ENCODE data around the gene MTERF4. TPM values are rescaled to one million over a fixed set of nuclear protein-coding genes. Genes with fewer than 3 reads are reported as not detected.

The MTERF4 gene
- total and polyA plus RNA-seq, 2 of the 4 experiments (the other 2 are of a cell fraction), result 26.6 to 33.3 TPM

DNA sequence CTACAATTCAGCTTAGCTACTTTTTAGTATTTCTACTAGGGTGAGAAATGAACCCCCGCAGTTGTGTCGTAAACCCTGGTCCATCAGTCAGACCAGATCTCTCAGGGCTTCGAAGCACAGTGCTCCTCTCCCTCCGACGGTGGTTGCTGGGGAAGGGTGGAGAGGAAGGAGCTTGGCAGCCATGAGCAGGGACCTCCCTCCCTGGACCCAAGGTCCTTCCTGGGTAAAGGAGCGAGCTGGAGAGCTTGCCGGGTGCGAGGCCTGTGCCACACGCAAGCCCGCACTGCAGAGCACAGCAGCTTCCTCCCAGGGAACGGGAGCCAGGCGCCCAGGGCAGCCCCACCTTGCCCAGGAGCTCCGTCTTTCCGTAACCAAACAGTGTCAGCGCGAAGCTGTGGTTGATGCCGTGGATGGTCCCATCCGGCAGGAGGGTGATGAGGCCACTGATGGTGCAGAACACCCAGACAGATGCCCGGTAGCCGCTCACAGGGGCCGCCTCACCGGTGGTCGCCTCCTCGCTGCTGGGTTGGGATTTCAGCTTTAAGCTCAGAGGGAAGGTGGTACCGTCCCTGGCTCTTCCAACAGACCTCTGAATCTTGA is 34.7 kb upstream of the MTERF4 start:
- no peaks in the 10 kb centered on the region; the same call in 1 of the 2 replicates for H3K9me1 ChIP-seq (ENCODE audit: insufficient read depth, low read length)
- H3K4ac ChIP-seq (ENCODE audit: low read depth, low read length), result no peak overlapping the region
- H4K8ac ChIP-seq (ENCODE audit: low read depth in 2 of 2, low read length in 2 of 2), result no peak overlapping the region
- no TSS peak for BruUV-seq (replicated peaks)
- H3K4me1 ChIP-seq (ENCODE audit: control insufficient read depth, insufficient read depth, low read length), result no peaks in the 10 kb centered on the region
- no peak for TF ChIP-seq MAZ (IDR thresholded peaks at IDR 0.05; ENCODE audit: borderline replicate concordance, low read depth, low read length)
- TF ChIP-seq NFE2L2 (IDR thresholded peaks at IDR 0.05; ENCODE audit: low read depth, low read length), result no peak
- no peak for TF ChIP-seq FOS (IDR thresholded peaks at IDR 0.05; ENCODE audit: low read depth, low read length)
- no peak for TF ChIP-seq CHD1 (IDR thresholded peaks at IDR 0.05; ENCODE audit: low read depth, low read length)
- TF ChIP-seq MAFK (IDR thresholded peaks at IDR 0.05; ENCODE audit: low read depth, low read length), result no peak
- TF ChIP-seq CEBPB (IDR thresholded peaks at IDR 0.05; ENCODE audit: low read depth, low read length), result no peak
- TF ChIP-seq RAD21 (IDR thresholded peaks at IDR 0.05; ENCODE audit: low read length), result no peak
- no peak for TF ChIP-seq MXI1 (IDR thresholded peaks at IDR 0.05; ENCODE audit: borderline replicate concordance, low read depth, low read length)
- TF ChIP-seq POLR2A (IDR thresholded peaks at IDR 0.05; ENCODE audit: low read depth, low read length), result no peak
- no peak for TF ChIP-seq RCOR1 (IDR thresholded peaks at IDR 0.05; ENCODE audit: insufficient replicate concordance, low read length)
- TF ChIP-seq, protein P1, sequence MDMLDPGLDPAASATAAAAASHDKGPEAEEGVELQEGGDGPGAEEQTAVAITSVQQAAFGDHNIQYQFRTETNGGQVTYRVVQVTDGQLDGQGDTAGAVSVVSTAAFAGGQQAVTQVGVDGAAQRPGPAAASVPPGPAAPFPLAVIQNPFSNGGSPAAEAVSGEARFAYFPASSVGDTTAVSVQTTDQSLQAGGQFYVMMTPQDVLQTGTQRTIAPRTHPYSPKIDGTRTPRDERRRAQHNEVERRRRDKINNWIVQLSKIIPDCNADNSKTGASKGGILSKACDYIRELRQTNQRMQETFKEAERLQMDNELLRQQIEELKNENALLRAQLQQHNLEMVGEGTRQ (IDR thresholded peaks at IDR 0.05; ENCODE audit: low read depth, low read length), result no peak
- TF ChIP-seq, protein P2, sequence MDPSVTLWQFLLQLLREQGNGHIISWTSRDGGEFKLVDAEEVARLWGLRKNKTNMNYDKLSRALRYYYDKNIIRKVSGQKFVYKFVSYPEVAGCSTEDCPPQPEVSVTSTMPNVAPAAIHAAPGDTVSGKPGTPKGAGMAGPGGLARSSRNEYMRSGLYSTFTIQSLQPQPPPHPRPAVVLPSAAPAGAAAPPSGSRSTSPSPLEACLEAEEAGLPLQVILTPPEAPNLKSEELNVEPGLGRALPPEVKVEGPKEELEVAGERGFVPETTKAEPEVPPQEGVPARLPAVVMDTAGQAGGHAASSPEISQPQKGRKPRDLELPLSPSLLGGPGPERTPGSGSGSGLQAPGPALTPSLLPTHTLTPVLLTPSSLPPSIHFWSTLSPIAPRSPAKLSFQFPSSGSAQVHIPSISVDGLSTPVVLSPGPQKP (IDR thresholded peaks at IDR 0.05; ENCODE audit: borderline replicate concordance, low read depth, low read length), result no peak
- TF ChIP-seq, protein P3, sequence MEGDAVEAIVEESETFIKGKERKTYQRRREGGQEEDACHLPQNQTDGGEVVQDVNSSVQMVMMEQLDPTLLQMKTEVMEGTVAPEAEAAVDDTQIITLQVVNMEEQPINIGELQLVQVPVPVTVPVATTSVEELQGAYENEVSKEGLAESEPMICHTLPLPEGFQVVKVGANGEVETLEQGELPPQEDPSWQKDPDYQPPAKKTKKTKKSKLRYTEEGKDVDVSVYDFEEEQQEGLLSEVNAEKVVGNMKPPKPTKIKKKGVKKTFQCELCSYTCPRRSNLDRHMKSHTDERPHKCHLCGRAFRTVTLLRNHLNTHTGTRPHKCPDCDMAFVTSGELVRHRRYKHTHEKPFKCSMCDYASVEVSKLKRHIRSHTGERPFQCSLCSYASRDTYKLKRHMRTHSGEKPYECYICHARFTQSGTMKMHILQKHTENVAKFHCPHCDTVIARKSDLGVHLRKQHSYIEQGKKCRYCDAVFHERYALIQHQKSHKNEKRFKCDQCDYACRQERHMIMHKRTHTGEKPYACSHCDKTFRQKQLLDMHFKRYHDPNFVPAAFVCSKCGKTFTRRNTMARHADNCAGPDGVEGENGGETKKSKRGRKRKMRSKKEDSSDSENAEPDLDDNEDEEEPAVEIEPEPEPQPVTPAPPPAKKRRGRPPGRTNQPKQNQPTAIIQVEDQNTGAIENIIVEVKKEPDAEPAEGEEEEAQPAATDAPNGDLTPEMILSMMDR (conservative IDR thresholded peaks at IDR 0.05; ENCODE audit: low read depth, low read length), result no peak
- TF ChIP-seq RFX5 (IDR thresholded peaks at IDR 0.05; ENCODE audit: low read depth, low read length), result no peak
- no peak overlapping the region for H3K4me3 ChIP-seq (ENCODE audit: insufficient read depth, low read depth, low read length)
- no peak overlapping the region for H2BK5ac ChIP-seq (ENCODE audit: low read depth, low read length, poor library complexity, severe bottlenecking)
- dilution Hi-C loops (cut with HindIII; ENCODE audit: low sequenced_read_pairs, unreplicated experiment), result no loop called here
- no peak overlapping the region for H2AK5ac ChIP-seq (ENCODE audit: low read depth, low read length)
- no peak overlapping the region for H3K18ac ChIP-seq (ENCODE audit: low read depth, low read length)
- no peak overlapping the region for H3K27ac ChIP-seq (ENCODE audit: insufficient read depth, low read length)
- no peaks in the 10 kb centered on the region for H4K20me1 ChIP-seq (ENCODE audit: insufficient read depth, low read length)
- H3K14ac ChIP-seq (replicated peaks; ENCODE audit: low read depth, low read length), result no peak overlapping the region
- no peak overlapping the region for H3K4me2 ChIP-seq (ENCODE audit: low read depth, low read length)
- ChIA-PET POLR2A (ENCODE audit: unreplicated experiment) (no interaction called here), CTCF (interaction anchor here (1.5 kb wide), 1 partner anchor 9 kb away, joined by 4 read pairs; no protein-coding TSS in a partner anchor)
- H2BK20ac ChIP-seq (ENCODE audit: low read depth, low read length), result no peak overlapping the region
- H3K36me3 ChIP-seq (ENCODE audit: control insufficient read depth, insufficient read depth, low read length), result peaks cover 3% of the 10 kb centered on the region; the same call in 1 of the 2 replicates
- no peak overlapping the region for H3K56ac ChIP-seq (ENCODE audit: extremely low read depth, insufficient read depth, low read length)
- no peak overlapping the region for H2BK120ac ChIP-seq (ENCODE audit: low read depth, low read length)
- no peaks in the 10 kb centered on the region for H3K27me3 ChIP-seq (ENCODE audit: control insufficient read depth, insufficient read depth, low read length)
- H2AK9ac ChIP-seq (replicated peaks; ENCODE audit: low read depth, low read length, poor library complexity), result no peak overlapping the region
- no peak overlapping the region for H3K23ac ChIP-seq (ENCODE audit: low read depth, low read length)
- ATAC-seq (ENCODE audit: low read depth), result no peak
- H4K5ac ChIP-seq (ENCODE audit: low read depth, low read length), result no peak overlapping the region
- H4K91ac ChIP-seq (ENCODE audit: insufficient read depth, low read depth, low read length), result no peak overlapping the region
- no peak overlapping the region for H2AFZ ChIP-seq (replicated peaks; ENCODE audit: low read length, poor library complexity)
- no peak overlapping the region for H3K9ac ChIP-seq (ENCODE audit: low read depth, low read length)
- in situ Hi-C loops (cut with MboI; ENCODE audit: low sequenced_read_pairs), result no loop called here
- H3K9me3 ChIP-seq (ENCODE audit: control insufficient read depth, insufficient read depth, low read length), result no peaks in the 10 kb centered on the region
- DNase-seq, result no peak
- H2BK15ac ChIP-seq (ENCODE audit: low read depth, low read length), result no peak overlapping the region
- H3K79me1 ChIP-seq (ENCODE audit: low read depth in 1 of 2, low read length in 2 of 2), result no peaks in the 10 kb centered on the region
- WGBS, 2 experiments (ENCODE audit: extremely low coverage in 2 of 2, insufficient read length in 1 of 2), result 100% methylated on average over 3 of the region's 25 CpGs; no CpG with 5 or more reads in 1 of the 2 experiments
- intact Hi-C loops (cut with micrococcal nuclease), result no loop called here

All from IMR-90 (cell line).